SKM-1 treated with dmso at 0.1 percent for 144 hours (cell line): ENCODE results near the gene RPA4.
"Not testable (repeated sequence)": the region's sequence is repeated elsewhere in the genome, so short reads cannot be mapped to it uniquely, and the experiment has no call there.

Experiments used
- DNase-seq: peaks from one replicate; lab custom pipeline; 2025; ENCODE audit not compliant: unreplicated experiment; lab: John Stamatoyannopoulos, UW

Gene RPA4, protein sequence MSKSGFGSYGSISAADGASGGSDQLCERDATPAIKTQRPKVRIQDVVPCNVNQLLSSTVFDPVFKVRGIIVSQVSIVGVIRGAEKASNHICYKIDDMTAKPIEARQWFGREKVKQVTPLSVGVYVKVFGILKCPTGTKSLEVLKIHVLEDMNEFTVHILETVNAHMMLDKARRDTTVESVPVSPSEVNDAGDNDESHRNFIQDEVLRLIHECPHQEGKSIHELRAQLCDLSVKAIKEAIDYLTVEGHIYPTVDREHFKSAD

DNA sequence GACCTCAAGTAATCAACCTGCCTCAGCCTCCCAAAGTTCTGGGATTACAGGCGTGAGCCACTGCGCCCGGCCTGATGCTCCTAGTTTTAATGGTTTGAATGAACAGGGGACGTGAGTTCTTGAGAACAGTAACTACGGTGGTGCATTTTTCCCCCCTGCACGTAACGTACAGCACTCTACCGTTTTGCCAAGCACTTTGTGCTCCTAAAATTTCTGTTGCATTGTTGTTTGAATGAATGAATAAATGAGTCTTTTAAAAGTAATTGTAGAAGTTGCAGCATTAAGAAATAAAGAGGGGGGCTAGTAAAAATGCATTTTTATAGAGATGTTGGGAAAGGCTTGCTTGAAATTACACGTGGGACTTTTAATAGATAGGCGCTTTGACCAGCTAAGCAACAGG lies at the start of gene RPA4:
RPA4 (plus strand) TSS at position 301 of the 400 bp plus-strand sequence. CDS start 403 bp downstream, outside the sequence.
- DNase-seq: no peak

DNA sequence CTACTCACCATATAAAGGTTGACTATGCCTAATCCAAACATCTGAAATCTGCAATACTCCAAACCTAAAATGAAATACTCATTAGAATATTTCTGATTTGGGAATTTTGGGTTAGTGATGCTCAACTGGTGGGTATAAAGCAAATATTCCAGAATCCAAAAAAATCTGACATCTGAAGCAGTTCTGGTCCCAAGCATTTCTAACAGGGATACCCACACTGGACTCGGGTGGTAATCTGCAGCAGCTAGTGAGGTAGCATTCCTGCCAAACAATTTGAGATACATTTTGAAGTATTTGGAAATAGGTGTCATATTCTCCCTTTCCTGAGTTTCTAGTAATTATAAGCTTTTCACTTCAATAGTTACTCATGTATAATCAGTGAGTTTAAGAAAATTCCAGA lies 49.6 kb upstream of the RPA4 start:
- DNase-seq: no peak

DNA sequence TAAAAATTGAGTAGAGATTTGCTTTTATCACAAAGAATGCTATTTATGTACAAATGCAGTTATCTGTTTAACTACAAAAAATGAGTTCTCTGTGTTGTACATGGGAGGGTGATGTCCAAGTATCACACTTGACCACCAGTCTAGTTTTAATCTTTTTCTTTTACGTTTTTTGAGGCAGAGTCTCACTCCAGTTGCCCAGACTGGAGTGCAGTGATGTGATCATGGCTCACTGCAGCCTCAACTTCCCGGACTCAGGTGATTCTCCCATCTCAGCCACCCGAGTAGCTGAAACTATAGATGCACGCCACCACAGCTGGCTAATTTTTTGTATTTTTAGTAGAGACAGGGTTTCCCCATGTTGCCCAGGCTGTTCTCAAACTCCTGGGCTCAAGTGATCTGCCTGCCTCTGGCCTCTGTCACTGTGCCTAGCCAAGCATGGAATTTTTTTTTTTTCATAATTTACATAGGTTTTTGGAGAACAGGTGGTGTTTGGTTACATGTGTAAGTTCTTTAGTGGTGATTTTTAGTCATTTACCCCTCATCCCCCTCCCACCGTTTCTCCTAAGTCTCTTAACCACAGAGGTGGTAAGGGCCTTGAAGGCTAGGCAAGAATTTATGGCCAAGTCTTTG lies 47.9 kb upstream of the RPA4 start:
- no peak for DNase-seq

DNA sequence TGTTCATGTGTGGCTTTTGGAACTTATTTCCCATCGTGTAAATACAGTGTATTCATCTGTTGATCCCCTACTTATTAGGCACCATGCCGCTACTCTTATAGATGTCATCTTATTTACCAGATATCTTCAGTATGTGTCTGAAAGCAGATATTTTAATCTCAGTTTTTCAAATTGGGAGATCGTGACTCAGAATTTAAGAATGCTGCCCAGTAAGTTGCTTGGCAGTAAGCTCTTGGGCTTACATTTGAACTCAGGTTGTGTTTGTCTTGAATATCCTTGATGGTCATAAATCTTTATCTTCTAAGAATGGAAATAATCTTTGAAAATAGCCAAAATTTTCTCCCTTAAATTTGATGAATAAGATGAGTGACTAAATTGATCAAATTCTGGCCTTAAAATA lies 45.9 kb upstream of the RPA4 start:
- DNase-seq: no peak

DNA sequence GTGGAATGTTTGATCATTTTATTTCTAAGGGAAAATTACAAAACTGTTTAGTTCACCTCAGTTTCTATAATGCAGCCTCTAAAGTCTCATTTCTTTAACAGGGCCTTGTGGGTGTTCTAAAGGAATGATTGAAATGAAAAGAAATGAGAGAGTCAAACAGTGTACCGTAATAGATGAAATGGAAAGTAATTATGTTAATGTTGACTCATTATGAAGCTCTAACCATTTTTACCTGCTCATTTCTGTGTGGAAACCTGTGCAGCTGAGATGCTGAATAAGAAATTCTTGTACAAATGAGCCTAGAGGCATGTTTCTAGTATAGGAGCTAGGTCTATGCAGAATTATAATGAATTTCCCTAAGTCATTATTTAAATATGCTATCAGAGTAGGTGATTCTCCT lies 45.2 kb upstream of the RPA4 start:
- no peak for DNase-seq

DNA sequence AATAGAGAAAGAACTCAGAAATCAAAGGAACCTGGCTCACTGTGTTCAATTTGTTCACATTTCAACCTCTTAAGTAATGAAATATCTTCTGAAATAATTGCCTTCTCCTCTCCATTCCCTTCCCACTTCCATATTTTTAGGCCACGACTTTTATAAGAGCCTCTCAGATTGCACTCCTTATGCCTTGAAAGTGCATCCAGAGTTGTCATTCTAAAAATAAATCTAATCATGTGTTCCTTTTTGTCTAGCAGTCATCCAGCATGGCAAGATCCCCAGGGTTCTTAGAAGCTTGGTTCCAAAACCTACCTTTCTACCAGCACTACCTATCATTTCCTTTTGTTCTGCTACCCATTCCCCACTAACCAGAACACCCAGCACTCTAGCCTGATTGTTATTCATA lies 42.4 kb upstream of the RPA4 start:
- DNase-seq: no peak

DNA sequence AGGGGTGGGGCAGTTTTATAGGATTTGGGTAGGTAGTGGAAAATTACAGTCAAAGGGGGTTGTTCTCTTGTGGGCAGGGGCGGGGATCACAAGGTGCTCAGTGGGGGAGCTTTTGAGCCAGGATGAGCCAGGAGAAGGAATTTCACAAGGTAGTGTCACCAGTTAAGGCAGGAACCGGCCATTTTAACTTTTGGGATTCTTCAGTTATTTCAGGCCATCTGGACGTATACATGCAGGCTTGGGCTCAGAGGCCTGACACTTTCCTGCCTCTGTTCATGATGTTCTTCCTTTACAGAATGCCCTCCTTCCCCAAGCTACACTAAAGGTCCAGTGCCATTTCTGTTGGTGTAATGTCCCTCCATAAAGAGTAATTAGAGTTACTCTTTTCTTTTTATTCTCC lies 41.8 kb upstream of the RPA4 start:
- not testable (repeated sequence) for DNase-seq

DNA sequence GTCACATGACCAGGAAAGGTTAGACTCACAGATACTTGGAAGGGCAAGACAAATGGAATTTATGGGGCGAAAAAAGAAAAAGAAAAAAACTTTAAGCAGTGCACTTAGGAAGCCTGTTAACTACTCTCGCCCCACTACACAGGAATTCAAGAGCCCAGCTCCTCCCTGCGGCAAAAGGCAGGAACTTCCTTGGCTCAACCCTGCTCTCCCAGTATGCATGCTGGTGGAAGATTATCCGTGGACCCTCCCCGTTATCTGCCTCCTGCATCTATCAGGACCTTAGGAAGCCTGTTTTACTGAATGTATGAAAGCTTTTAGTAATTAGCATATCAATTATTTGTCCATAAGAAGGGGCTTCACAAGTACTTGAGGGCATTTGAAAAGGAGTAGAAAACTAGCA lies 40.1 kb upstream of the RPA4 start:
- no peak for DNase-seq

DNA sequence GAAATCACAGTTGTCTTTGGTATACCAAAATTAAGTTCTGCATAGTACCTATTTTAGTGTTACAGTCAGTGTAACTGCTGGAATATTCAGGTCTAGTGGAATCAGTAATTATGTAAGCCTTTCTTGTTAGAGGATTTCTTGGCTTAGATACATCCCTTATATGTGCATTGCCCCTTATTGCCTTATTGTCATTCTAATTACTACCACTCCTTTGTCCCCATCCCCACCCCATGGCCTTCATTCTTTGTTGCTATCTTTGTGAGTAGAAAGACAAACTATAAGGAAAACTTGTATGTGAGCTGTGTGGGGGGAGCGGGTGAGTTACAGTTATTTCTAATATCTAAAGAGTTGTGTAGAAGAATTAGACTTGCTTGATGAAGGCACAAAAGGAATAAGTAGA lies 36.9 kb upstream of the RPA4 start:
- DNase-seq: no peak

DNA sequence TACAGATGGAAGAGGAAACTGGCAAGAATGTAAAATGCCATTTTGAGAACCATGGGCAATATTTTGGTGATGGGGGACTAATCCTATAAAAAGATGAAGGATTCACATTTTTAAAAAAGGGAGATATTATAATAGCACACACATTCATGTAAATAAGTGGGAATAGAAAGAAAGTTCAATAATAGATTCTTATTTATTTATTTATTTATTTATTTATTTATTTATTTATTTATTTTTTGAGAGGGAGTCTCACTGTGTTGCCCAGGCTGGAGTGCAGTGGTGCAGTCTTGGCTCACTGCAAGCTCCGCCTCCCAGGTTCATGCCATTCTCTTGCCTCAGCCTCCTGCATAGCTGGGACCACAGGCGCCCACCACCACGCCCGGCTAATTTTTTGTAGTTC lies 24.3 kb upstream of the RPA4 start:
- not testable (repeated sequence) for DNase-seq

DNA sequence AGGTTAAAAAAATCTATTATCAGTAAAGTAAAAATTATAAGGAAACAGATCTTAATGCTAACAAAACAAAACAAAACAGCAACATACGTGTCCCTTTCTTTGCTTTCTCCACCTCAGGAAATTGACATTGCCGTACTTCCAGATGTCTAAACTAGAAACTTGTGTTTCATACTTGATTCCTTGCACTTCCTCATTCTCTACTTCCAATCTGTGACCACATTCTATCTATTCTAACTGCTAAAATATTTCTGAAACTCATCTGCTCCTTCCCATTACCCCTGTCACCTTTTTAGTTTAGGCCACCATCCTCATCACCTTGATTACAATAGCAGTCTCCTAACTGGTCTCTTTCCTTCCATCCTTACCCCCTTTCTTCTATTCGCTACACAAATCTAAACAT lies 22.5 kb upstream of the RPA4 start:
- no peak for DNase-seq

DNA sequence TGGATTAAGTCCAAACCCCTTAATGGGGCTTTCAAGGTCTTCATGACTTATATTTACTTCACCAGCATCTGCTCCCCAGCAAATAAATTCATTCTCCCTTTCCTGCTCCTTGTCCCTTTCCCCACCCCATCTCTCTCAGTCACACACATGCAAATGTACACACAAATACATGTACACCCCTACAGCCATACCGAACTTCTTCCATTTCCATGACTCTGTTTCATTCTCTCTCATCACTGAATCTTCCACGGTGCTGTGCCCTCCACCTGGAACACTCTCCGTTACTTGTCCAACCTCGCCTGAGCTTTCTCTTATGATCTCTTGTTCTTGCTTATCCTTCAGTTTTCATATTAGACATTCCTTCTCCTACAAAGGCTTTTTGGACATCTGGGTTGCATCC lies 22.0 kb upstream of the RPA4 start:
- DNase-seq: no peak

DNA sequence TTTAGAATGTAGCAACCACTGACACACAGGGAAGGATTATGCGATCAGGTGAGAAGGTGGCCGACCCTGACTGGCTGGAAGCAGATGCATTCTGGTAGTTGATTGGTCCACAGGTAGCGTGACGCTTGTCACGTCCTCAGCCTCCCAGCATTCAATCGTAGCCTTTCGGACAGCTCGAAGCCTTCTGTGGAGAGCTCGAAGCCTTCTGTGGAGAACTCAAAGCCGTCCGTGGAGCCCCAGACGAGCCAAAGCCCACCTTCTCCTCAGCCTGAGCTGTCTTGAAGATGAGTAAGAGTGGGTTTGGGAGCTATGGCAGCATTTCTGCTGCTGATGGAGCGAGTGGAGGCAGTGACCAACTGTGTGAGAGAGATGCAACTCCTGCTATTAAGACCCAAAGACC lies 319 bp downstream of the RPA4 start:
- no peak for DNase-seq

DNA sequence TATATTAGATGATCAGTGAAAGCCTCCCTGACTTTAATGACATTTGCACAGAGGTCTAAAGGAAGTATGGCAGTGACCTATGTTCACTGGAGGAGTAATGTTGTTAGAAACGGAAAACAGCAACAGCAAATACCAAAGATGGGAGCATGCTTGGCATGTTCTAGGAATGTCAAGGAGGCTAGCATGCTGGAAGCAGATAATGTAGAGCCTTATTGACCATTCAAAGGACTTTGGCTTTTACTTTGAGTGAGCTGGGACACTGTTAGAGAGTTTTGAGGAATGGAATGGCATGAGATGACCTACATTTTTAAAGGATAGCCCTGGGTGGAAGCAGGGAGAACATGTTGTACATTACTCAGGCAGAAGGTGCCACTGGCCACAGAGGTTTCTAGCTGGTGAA lies 6.0 kb downstream of the RPA4 start:
- DNase-seq: no peak

DNA sequence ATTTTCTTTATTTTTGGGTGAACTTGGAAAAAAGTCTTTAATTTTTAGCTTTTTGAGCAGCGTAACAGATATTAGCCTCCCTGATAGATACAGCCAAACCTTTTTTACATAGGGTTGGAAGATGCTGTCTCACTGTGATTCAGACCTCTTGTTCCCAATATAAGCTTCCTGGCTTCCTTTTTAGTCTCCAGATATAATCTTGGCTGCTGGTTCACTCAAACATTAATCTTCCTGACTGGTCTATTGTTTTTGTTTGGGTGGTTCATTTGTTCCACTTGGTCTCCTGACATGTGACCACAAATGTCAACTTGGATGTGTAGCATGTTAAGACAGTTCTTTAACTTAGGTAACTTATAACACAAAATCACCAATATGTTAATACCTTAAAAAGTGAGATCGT lies 23.0 kb downstream of the RPA4 start:
- DNase-seq: no peak

DNA sequence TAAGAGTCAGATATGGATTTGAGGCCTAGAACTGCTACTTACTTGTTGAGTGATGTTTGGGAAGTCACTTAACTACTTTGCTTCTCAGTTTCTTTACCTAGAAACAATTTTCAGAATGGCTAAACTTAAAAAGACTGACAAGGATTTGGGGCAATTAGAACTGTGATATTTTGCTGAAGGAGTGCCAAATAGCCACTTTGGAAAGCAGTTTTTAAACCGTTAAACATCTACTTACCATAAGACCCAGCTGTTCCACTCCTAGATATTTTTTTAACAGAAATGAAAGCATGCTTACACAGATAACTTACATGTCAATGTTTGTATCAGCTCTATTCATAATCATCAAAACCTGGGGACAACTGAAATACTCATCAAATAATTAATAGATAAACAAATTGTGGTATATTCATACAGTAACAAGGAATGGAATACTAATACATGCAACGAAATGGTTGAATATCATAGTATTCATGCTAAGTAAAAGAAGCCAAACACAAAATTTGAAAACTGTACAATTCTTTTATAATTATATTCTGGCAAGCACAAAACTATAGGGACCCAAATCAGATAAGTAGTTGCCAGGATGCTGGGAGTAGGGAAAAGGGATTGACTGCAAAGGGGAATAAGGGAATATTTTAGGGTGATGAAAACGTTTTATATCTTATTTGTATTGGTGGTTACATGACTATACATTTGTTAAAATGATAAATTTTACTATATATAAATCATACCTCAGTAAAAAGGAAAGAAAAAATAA lies 24.0 kb downstream of the RPA4 start:
- no peak for DNase-seq

DNA sequence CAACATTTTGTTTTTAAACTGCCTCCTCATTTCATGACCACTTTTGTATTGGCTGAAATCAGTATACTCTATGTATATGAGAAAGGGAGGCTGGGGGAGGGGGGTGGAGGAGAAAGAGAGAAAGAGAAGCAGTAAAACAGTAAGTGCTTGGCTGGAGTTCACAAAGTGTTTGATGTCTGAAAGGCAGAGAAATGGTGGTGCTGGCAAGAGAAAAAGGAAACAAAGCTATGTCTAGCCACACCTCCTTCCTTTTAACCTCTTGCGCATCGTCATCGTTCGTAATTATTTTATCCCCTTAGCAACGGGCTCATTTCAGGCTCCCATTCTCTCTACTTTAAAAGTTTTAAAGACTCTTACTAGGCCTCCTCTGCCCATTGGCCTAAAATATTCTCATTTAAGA lies 25.6 kb downstream of the RPA4 start:
- no peak for DNase-seq

DNA sequence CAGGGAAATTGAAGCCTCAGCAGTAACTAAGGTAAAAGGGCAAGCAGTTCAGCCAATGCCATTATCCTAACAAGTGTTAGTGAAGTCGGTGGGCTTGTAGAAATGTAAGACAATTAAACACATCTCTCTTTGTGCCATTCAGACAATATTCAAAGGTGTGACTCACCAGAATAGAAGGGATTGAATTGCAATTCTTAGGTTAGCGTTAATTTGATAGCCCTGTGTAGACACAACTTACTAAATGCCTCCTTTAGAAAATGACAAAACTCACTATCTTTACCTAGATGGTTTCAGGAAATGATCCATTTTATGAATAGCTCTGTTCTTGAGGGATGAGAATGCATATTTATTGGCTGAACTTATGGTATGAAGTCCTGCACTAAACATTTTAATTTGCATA lies 35.2 kb downstream of the RPA4 start:
- no peak for DNase-seq

DNA sequence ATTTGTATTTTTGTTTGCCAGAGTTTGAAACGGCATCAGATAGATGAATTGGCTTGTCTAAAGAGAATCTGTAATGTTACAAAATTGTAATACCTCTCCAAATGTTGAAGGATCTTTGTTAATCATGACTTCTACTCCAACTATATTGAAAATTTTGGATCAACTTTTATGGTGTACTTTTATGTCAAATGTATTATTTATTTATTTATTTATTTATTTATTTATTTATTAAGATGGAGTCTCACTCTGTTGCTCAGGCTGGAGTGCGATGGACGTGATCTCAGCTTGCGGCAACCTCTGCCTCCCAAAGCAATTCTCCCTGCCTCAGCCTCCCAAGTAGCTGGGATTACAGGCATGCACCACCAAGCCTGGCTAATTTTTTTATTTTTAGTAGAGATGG lies 36.0 kb downstream of the RPA4 start:
- no peak for DNase-seq

DNA sequence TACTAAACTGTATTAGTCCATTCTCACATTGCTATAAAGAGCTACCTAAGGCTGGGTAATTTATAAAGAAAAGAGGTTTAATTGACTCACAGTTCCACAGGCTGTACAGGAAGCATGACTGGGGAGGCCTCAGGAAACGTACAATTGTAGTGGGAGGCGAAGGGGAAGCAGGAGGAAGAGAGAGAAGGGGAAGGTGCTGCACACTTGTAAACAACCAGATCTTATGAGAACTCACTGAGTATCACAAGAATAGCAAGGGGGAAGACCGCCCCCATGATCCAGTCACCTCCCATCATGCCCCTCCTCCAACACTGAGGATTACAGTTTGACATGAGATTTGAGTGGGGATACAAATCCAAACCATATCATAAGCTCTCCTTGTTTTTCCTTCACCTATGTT lies 40.9 kb downstream of the RPA4 start:
- DNase-seq: no peak

DNA sequence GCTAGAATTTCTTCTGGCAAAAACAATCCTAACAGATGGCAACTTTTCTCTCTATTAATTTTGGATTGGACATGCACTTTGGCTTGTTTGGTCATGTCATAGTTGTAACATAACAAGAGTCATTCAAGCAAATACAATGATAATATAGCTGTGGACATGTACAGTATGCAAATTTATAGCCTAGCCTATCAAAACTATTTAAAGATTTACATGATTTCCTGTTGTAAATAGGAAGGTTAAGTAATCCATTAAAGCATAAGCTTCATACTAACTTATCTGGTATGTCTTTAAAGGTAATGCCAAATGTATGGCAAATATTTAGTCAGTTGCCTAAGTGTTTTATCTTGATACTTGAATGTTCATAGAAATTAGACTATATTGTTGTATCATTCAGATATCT lies 45.3 kb downstream of the RPA4 start:
- DNase-seq: no peak
